Posterior cingulate gyrus (tissue), 11 donors: Measurements from ENCODE around the gene NAT9.
A peak's percentile ranks its signal among the peaks of the same experiment; 100 is the strongest.

Experiments
- DNase-seq, 10 donors: peaks; one replicate each; pipeline versions ENCODE4 v3.0.0 to v3.0.0-alpha.2; 2020 to 2021; ENCODE audit warnings: mixed read lengths in 3 of 10
- intact Hi-C: fragments of 100-400 bp; cut with DNase I; formaldehyde crosslinking; loops from one replicate; pipeline ENCODE4 v1.15.1; 2023

Gene NAT9

DNA sequence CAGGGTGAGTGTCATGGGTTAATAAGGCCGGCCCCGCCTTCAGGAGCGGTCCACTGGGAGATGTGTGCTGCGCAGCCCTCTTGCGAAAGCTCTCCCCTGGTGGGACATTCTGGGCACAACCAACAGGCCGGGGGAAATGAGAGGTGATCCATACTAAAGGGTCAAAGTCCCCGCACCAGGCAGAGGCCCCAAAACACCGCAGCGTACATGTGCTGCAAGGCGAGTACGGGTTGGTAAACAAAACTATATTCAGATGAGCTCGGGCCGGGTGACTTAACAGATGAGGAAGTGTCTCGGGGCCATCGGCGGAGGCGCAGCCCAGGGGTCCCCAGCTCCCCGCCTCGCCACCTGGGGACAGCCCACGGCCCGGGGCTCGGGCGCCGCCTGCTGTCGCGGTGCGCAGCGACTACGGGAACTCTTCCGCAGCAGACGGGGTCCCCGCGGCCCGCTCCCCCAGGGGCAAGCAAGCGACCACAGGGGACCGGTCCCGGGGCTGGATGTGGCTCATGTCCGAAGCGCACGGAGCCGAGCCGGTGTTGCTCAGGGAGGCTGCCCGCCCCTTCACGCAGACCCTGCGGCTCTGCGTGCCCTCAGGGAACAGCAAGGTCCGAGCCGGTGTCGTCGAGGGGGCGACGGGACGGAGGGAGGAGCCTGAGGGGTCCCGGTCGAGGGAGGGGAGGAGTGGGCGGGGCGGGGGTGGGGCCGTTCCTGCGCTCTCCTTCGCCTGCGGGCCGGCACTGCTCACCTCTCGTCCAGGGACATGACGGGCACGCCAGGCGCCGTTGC lies 39.4 kb downstream of the NAT9 start, which contains the start of gene RAB37:
Gene RAB37, plus strand, starts transcription at position 744 of the 786 bp plus-strand sequence. Its CDS starts 17 bp downstream, at position 761.
- intact Hi-C loops: loop anchor here (2.0 kb wide), 1 partner anchor 80 kb away; no protein-coding TSS in a partner anchor
- peak in 3 of 10 donors; percentile 61 to 83 (median 66) for DNase-seq

DNA sequence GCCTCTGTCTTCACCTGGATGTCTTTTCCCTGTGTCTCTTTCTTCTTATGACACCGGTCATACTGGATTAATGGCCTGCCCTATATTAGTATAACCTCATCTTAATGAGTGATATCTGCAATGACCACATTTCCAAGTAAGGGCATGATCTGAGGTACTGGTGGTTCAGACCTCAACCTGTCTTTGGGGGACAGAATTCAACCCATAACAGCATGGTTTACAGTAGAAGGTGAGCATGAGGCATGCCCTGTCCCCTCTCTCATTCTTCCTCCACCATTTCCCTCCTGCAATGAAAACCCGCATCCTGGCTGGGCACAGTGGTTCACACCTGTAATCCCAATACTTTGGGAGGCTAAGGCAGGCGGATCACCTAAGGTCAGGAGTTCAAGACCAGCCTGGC lies 41.9 kb downstream of the NAT9 start:
- intact Hi-C loops: no loop called here
- DNase-seq: no peak

DNA sequence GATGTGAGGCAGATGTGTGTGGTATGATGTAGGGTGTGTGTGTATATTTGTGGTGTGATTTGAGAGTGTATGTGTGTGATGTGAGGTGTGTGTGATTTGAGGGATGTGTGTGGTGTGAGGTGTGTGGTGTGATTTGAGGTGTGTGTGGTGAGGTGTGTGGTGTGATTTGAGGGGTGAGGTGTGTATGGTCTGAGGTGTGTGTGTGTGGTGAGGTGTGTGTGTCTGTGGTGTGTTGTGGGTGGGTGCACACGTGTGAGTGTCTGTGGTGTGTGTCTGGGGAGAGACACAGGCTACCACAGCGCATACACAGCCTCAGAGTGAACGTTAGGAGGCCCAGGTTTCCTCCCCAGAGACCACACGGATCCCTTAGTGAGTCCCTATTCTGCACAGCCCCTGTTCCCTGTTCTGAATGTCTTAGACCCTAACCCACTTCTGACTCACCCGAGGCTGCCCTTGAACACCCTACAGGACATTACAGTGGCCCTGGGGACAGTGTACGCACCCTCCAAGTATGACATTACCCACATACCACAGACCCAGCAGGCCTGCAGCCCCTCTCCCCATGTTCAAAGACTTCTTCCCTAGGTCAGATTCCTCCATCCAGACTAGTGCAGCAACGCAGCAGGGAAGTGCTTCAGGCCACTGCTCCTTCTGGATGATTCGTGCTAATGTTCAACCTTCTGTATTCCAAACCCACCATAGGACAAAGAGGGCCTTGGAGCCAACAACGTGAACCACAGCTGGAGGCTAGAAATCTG lies 42.6 kb downstream of the NAT9 start:
- no peak for DNase-seq
- intact Hi-C loops: no loop called here

DNA sequence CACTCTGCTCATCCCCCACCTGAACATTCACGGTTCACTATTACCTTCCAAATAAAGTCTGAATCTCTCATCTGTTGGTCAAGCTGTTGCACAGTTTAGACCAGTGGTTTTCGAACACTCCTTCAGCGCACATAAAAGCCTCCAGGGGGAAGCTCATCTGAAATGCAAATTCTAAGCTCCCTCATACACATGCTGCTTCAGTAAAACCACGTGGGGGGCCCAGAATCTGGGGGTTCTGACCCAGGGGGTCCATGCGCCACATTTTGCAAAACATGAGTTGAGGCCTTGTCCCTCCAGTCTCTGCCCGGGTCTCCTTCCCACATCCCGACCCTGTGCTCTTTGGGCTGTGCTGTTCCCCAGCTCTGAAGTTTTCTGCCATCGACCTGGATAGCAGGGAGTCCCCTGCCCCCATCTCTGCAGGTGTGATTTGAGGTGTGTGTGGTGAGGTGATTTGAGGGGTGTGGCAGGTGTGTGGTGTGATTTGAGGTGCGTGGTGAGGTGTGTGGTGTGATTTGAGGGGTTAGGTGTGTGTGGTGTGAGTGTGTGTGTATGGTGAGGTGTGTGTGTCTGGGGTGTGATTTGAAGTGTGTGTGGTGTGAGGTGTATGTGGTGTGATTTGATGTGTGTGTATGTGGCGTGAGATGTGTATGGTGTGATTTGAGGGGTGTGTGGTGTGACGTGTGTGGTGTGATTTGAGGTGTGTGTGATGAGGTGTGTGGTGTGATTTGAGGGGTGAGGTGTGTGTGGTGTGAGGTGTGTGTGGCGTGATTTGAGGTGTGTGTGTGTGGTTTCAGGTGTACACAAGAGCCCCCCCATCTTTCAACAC lies 43.9 kb downstream of the NAT9 start:
- intact Hi-C loops: no loop called here
- peak in 2 of 10 donors; percentile 36 to 69 for DNase-seq

DNA sequence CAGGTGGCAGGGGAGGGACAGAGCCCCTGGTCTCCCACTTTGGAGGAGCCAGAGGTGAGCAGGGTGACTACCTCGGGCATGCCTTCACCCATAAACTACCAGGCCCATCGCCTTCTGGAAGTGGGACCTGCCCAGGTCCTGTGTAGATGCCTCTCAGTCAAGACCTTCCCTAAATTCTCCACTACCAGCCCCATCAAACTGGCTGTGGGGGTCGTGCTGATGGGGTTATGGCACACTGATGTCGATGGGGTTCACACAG lies 44.9 kb downstream of the NAT9 start:
- DNase-seq: peak in 1 of 10 donors; percentile 73
- intact Hi-C loops: no loop called here

DNA sequence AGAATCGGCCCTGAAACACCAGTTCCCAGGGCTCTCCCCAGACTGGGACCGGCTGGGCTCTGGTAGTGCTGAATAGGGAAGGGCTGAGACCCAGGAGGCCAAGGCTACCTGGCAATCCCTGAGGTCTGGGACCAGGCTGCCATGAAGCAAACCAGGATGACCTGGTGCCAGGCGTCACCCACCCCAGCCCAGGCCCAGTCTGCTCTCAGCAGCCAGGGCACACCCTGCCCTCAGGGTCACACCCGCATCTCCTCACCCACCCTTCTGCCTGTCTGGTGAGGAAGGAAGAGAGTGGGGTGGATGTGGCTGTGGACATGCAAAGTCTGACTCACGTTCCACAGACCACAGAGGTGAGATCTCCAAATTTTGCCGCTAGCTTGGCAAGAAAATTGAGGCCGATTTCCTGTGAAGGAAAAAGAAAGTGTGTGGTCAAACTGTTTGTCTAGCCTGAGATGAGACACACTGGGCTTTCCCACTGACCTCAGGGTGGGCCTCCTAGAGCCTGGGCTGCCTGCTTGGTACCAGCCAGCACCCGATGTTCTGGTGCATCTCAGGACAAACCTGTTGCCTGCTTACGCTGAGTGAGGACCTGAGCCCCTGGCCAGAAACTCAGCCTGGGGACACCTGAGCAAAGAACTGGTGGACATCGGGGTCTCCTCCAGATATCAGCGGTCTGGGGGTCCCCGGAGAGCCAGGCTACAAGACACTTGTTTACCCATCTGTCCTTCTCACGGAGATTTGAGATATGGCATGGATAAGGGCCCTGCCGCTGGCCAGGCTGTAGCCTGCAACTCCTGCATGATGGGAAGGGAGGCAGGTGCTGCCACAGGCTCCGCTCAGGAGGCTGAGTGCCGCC lies 45.4 kb downstream of the NAT9 start:
- intact Hi-C loops: no loop called here
- DNase-seq: peak in 2 of 10 donors; percentile 69 to 72

DNA sequence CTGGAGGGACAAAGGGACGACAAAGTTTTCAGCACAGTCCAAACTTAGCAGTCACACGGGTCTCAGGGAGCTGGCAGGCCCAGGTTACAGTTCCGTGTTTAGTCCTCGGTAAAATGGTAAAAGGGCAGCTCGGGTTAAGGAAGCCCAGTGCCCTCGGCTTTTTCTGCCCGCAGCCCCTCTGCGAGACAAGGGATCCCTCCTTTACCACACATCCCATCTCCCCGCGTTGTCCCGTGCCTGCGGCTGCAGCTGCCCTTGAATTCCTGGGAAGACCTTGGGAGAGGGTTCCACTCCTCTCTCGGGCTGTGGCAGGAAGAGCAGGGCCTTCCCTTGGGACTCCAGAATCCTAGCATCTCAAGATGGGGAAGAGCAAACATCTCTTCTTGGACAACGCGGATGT lies 46.3 kb downstream of the NAT9 start:
- intact Hi-C loops: no loop called here

DNA sequence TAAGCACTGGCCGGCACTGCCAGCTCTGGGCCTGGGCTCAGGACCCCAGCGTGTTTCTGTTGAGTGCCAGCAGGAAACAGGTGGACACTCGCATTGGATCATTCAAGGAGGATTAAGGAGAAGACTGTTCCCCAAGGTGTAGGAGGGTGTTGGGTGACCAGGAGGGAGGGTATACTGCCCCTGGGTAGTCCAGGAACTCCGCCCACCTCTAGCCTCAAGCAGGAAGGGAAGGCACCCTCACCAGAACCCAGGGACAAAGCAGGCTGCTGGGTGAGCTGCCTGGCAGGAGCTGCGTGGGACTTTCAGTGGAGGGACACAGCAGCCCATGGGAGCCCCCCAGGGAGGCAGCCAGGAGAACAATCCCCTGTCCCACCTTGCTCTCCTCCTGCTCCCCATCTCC lies 46.8 kb downstream of the NAT9 start:
- intact Hi-C loops: no loop called here
- peak in 1 of 10 donors; percentile 44 for DNase-seq

More for the DNA sequence above, 46.3 kb downstream of the NAT9 start:
- DNase-seq: peak in 2 of 10 donors; percentile 44 to 58

DNA sequence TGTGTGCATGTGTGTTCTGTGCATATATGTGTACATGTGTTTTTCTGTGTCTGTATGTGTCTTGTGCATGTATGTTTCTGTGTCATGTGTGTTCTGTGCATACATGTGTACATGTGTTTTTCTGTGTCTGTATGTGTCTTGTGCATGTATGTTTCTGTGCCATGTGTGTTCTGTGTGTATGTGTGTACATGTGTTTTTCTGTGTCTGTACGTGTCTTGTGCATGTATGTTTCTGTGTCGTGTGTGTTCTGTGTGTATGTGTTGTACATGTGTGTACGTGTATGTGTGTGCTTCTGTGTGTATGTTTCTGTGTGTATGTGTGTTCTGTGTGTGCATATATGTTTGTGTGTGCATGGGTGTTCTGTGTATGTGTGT lies 47.5 kb downstream of the NAT9 start:
- DNase-seq: no peak
- intact Hi-C loops: no loop called here

DNA sequence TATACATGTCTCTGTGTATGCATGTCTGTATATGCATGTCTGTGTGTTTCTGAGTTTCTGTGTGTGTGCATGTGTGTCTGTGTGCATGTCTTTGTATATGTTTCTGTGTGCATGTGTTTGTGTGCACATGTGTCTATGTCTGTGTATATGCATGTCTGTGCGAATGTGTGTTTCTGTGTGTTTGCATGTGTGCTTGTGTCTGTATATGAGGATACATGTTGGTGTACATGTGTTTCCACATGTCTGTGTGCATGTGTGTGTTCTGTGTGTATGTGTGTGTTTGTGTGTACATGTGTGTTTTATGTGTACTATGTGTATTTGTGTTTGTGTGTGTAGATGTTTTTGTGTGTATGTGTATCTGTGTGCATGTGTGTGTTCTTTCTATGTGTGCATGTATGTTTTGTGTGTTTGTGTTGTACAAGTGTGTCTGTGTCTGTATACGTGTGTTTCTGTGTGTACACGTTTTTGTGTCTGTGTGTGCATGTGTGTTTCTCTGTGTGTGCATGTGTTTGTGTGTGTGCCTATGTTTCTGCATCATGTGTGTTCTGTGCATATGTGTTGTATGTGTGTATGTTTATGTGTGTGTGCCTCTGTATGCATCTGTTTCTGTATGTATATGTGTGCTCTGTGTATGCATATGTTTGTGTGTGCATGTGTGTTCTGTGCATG lies 48.0 kb downstream of the NAT9 start:
- intact Hi-C loops: no loop called here

DNA sequence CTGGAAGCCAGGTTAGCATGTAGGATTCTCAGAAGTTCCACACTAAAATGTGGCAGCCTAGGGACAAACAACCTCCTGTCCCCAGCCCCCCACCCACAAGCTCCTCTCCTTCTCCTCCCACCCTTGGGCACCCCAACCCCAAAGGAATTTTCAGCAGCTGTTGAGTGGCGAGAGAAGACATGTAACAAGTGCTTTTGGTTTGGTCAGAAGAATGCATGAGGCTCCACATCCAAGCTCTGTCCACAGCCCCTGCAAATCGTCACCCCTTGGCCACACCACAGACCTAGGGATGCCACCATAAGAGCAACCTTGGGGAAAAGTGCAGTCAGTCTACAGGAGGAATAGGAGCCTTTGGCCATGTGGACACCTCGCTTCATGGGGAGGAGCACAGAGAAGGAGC lies 51.0 kb downstream of the NAT9 start:
- peak in 1 of 10 donors; percentile 22 for DNase-seq
- intact Hi-C loops: no loop called here

More for the DNA sequence above, 48.0 kb downstream of the NAT9 start:
- no peak for DNase-seq

DNA sequence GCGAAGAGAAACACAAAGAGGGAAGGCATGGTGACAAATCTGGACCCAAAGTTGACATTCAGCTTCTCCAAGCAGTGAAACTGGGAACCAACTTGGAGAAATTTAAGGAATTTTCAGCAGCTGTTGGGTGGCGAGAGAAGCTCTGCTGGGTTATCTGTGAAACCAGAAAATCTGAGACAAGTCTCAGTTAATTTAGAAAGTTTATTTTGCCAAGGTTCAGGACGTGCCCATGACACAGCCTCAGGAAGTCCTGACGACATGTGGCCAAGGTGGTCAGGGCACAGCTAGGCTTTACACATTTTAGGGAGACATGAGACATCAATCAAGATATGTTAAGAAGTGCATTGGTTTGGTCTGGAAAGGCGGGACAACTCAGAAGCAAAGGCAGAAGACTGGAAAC lies 52.3 kb downstream of the NAT9 start:
- intact Hi-C loops: no loop called here
- DNase-seq: peak in 1 of 10 donors; percentile 64

DNA sequence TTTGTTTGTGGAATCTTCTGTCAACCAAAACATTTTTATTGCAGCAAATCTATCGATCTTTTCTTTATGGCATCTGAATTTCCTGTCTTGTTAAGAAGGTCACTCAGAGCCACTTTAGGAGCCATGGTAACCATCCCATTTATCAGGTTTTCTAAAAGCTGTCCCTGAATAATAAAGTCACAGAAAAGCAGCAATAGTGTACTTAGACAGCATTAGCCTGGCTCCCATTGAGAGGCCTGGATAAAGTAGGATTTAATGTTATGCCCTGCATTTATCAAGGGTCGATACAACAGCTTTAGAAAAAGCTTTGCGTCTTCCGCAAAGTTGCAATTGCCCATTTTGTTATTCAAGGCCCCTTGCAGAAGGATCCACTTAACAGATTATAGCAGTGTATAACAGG lies 53.4 kb downstream of the NAT9 start:
- intact Hi-C loops: no loop called here
- DNase-seq: no peak
